Brain microvascular endothelial cell (primary cell): Measurements from ENCODE around the gene PPT2.

Source experiments
- DNase-seq: peaks from one replicate; pipeline ENCODE4 v3.0.0-alpha.2; 2020
- H3K27ac ChIP-seq: fragments of 250-450 bp; sonication (Bioruptor Pico); 2 replicates; pipeline ENCODE4 v1.5.1; 2020; ENCODE audit warnings: mild to moderate bottlenecking, moderate library complexity
- H3K27me3 ChIP-seq: fragments of 250-450 bp; sonication (Bioruptor Pico); replicated peaks from 2 replicates; pipeline ENCODE4 v1.5.1; 2020; ENCODE audit warnings: mild to moderate bottlenecking
- H3K36me3 ChIP-seq: fragments of 250-450 bp; sonication (Bioruptor Pico); replicated peaks from 2 replicates; pipeline ENCODE4 v1.5.1; 2020; ENCODE audit warnings: mild to moderate bottlenecking
- H3K4me3 ChIP-seq: 2 replicates; pipeline ENCODE4 v1.5.1; 2011; ENCODE audit warnings: low read depth, mild to moderate bottlenecking, control low read depth, low read length, moderate library complexity
- CTCF ChIP-seq: IDR thresholded peaks from 2 replicates; pipeline ENCODE4 v1.5.1; 2011; ENCODE audit warnings: low read depth, mild to moderate bottlenecking, moderate library complexity, low read length, control low read depth, inconsistent platforms; ENCODE audit errors: missing control alignments
- in situ Hi-C: cut with HindIII; loops from 2 replicates; pipeline ENCODE4 v1.10.0; 2017; ENCODE audit warnings: low sequenced_read_pairs, low pct_ligation_motif_present

The PPT2 gene

GRCh38 chr6:32173051-32173727 is 19.2 kb downstream of the PPT2 start:
- Histone ChIP-seq H3K27me3 (no peaks in the 10 kb centered on the region), H3K36me3 (peaks cover 26% of the 10 kb centered on the region), H3K4me3 (no peak overlapping the region), H3K27ac (no peak overlapping the region)
- in situ Hi-C loops: no loop called here
- DNase-seq: no peak
- no peak for TF ChIP-seq CTCF

- in situ Hi-C loops: no loop called here
- H3K4me3 ChIP-seq: no peak overlapping the region
- H3K27me3 ChIP-seq: no peaks in the 10 kb centered on the region
- H3K27ac ChIP-seq: no peak overlapping the region
- TF ChIP-seq CTCF: no peak
- DNase-seq: no peak
- peaks cover 14% of the 10 kb centered on the region for H3K36me3 ChIP-seq
Measured at GRCh38 chr6:32174416-32174815, 20.5 kb downstream of the PPT2 start.

GRCh38 chr6:32175322-32175710 is 21.4 kb downstream of the PPT2 start:
- H3K4me3 ChIP-seq: peak overlapping the region; percentile 95
- no peak for DNase-seq
- H3K27me3 ChIP-seq: no peaks in the 10 kb centered on the region
- peaks cover 10% of the 10 kb centered on the region for H3K36me3 ChIP-seq
- peak overlapping the region; percentile 30 for H3K27ac ChIP-seq
- TF ChIP-seq CTCF: no peak
- in situ Hi-C loops: no loop called here

GRCh38 chr6:32175711-32176475 is 22.0 kb downstream of the PPT2 start, which contains the start of gene AGPAT1:
Gene AGPAT1, minus strand, starts transcription at chr6:32176084. Its CDS starts 4,588 bp downstream, at chr6:32171496.
- in situ Hi-C loops: no loop called here
- DNase-seq: peak; percentile 99
- no peaks in the 10 kb centered on the region for H3K27me3 ChIP-seq
- peaks cover 7% of the 10 kb centered on the region for H3K36me3 ChIP-seq
- no peak for TF ChIP-seq CTCF
- peak within 1 kb of the TSS; percentile 88 for H3K27ac ChIP-seq
- H3K4me3 ChIP-seq: peak within 1 kb of the TSS; percentile 95

- TF ChIP-seq CTCF: no peak
- no peak for DNase-seq
Measured at GRCh38 chr6:32176476-32177182, 22.7 kb downstream of the PPT2 start.

More at GRCh38 chr6:32176476-32177182, 22.7 kb downstream of the PPT2 start:
- H3K36me3 ChIP-seq: peaks cover 4% of the 10 kb centered on the region
- H3K27me3 ChIP-seq: no peaks in the 10 kb centered on the region
- H3K27ac ChIP-seq: peak overlapping the region; percentile 88
- H3K4me3 ChIP-seq: peak overlapping the region; percentile 95
- in situ Hi-C loops: no loop called here
